T-helper 1 cell treated with Interleukin-12 subunit alpha and Interleukin-12 subunit beta and Interleukin-4 antibody, amounts not matched to agents 30 μg/mL and 1 μg/mL, for 36 hours (primary cell): ENCODE data around the gene LIMA1.
A peak's percentile ranks its signal among the peaks of the same experiment; 100 is the strongest.
"Not testable (repeated sequence)": the region's sequence is repeated elsewhere in the genome, so short reads cannot be mapped to it uniquely, and the experiment has no call there.

Source experiments
- H3K27ac Mint-ChIP-seq: one replicate; pipeline ENCODE4 v1.8.0; 2021; ENCODE audit warnings: mild to moderate bottlenecking, mixed read lengths
- H3K27me3 Mint-ChIP-seq: one replicate; pipeline ENCODE4 v1.8.0; 2021; ENCODE audit warnings: low read depth, mixed read lengths
- H3K36me3 Mint-ChIP-seq: one replicate; pipeline ENCODE4 v1.8.0; 2021; ENCODE audit warnings: low read depth, mixed read lengths
- H3K4me1 Mint-ChIP-seq: one replicate; pipeline ENCODE4 v1.8.0; 2021; ENCODE audit warnings: low read depth, mixed read lengths
- H3K4me3 Mint-ChIP-seq: one replicate; pipeline ENCODE4 v1.8.0; 2021; ENCODE audit warnings: mild to moderate bottlenecking, moderate library complexity, mixed read lengths
- H3K9me3 Mint-ChIP-seq: one replicate; pipeline ENCODE4 v1.8.0; 2021; ENCODE audit warnings: mixed read lengths

LIMA1 gene

DNA sequence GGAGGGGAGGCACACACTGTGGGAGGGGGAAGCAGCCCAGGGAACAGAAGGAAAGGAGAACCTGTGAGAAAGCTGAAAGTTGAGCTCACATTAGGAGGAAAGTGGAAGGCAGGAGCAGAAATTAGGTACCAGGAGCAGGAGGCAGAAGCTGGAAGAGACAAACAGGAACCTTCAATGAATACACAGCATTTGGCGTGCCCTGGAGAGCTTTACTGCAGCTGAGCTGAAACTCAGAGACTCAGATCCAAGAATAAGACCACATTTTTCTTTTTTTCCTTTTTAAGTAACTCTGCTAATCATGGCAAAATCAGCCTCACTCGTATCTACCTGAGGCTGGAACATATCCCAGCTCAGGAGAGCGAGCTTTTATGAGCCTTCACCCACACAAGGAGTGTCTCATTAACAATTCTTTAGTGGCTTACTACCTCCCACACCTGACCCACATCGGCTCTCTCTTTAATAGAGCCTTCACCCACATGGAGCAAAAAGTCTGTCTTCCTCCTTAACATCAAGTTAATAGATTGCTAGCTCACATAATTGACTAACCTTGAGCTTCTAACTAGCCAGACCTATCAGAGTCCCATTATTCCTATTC is 97.9 kb downstream of the LIMA1 start:
- H3K27me3 Mint-ChIP-seq = no peaks in the 10 kb centered on the region
- H3K4me3 Mint-ChIP-seq = no peak overlapping the region
- H3K36me3 Mint-ChIP-seq = peaks cover 8% of the 10 kb centered on the region
- peaks cover 32% of the 10 kb centered on the region for H3K4me1 Mint-ChIP-seq
- no peak overlapping the region for H3K27ac Mint-ChIP-seq
- H3K9me3 Mint-ChIP-seq = no peaks in the 10 kb centered on the region

- peaks cover 8% of the 10 kb centered on the region for H3K36me3 Mint-ChIP-seq
- H3K4me3 Mint-ChIP-seq = no peak overlapping the region
- no peak overlapping the region for H3K27ac Mint-ChIP-seq
- H3K4me1 Mint-ChIP-seq = peaks cover 31% of the 10 kb centered on the region
- no peaks in the 10 kb centered on the region for H3K9me3 Mint-ChIP-seq
- no peaks in the 10 kb centered on the region for H3K27me3 Mint-ChIP-seq
Measured at GRCh38 chr12:50184261-50184660, 99.1 kb downstream of the LIMA1 start.

GRCh38 chr12:50182461-50182860 is 100.9 kb downstream of the LIMA1 start:
- Mint-ChIP-seq H3K36me3 (peaks cover 3% of the 10 kb centered on the region), H3K4me1 (peaks cover 16% of the 10 kb centered on the region)

DNA sequence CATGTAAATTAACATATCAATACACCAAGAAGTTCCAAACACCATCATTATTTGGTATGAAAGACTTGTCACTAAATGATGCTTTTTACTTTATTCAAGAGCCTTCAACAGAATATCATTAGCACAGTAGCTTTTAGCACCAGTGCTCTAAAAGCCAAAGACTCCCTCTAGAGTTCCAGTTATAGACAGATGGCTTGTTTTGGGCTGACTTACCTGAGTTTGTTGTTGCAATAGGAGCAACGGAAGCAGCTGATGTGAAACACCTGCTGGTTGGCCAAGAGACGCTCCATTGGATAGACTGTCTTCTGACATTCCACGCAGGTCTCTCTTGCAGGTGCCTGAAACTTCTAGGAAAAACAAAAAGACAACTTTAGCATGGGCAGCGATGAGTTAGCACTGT is 101.6 kb downstream of the LIMA1 start:
- Mint-ChIP-seq H3K36me3 (peaks cover 3% of the 10 kb centered on the region), H3K27me3 (no peaks in the 10 kb centered on the region), H3K27ac (no peak overlapping the region), H3K4me1 (peaks cover 8% of the 10 kb centered on the region), H3K4me3 (no peak overlapping the region), H3K9me3 (no peaks in the 10 kb centered on the region)

More at GRCh38 chr12:50182461-50182860, 100.9 kb downstream of the LIMA1 start:
- H3K27ac Mint-ChIP-seq = no peak overlapping the region
- H3K27me3 Mint-ChIP-seq = no peaks in the 10 kb centered on the region
- H3K9me3 Mint-ChIP-seq = no peaks in the 10 kb centered on the region
- no peak overlapping the region for H3K4me3 Mint-ChIP-seq

GRCh38 chr12:50175716-50176026 is 107.6 kb downstream of the LIMA1 start:
- Mint-ChIP-seq H3K9me3 (no peaks in the 10 kb centered on the region), H3K27ac (no peak overlapping the region), H3K4me3 (no peak overlapping the region), H3K27me3 (no peaks in the 10 kb centered on the region), H3K4me1 (no peaks in the 10 kb centered on the region), H3K36me3 (peaks cover 3% of the 10 kb centered on the region)

- no peak overlapping the region for H3K4me3 Mint-ChIP-seq
- H3K4me1 Mint-ChIP-seq = no peaks in the 10 kb centered on the region
- peaks cover 3% of the 10 kb centered on the region for H3K36me3 Mint-ChIP-seq
- no peaks in the 10 kb centered on the region for H3K9me3 Mint-ChIP-seq
- H3K27ac Mint-ChIP-seq = no peak overlapping the region
- H3K27me3 Mint-ChIP-seq = no peaks in the 10 kb centered on the region
Measured at GRCh38 chr12:50174971-50175715, 108.2 kb downstream of the LIMA1 start.

DNA sequence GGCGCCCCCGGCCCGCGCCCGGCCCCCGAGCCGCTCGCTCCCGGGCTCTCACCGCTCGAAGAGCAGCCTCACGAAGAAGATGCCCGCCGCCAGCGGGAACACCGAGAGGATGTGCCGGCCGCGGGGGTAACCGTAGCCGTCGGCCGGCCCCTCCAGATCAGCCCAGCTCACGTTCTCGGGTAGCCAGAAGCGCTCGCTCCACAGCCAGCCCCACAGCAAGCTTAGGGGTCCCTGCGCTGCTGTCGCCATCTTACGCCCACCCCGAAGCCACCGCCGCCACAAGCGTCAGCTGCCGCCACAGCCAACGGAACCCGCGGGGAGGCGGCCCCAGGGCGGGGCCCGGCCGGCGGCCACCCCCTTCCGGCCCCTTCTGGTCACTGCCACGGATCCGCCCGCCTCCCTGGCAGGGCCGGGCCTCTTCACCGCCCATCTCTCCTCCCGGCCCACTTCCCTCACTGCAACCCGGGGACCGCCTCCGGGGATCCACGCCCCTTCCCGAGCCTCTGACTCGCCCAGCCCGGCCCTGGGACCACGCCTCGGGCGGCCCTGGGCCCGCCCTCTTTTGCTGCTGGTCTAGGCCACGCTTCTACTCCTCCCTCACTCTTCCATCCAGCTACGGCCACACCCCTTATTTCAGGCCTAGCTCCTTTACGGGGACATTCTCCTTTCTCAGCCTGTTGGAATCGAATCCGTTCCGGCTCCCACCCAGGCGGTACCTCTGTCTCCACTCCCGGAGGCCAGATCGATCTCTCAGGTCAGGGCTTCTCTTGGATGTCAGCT is 116.1 kb downstream of the LIMA1 start, which contains the start of gene CERS5:
Gene CERS5 (minus strand): TSS at position 321 of the 780 bp plus-strand sequence. CDS start 72 bp downstream, at position 249.
- Mint-ChIP-seq H3K4me3 (peak within 1 kb of the TSS; percentile 92), H3K9me3 (no peaks in the 10 kb centered on the region), H3K36me3 (peaks cover 7% of the 10 kb centered on the region), H3K27me3 (no peaks in the 10 kb centered on the region), H3K27ac (peak within 1 kb of the TSS; percentile 95), H3K4me1 (peaks cover 19% of the 10 kb centered on the region)

GRCh38 chr12:50166799-50167048 is 116.6 kb downstream of the LIMA1 start:
- Mint-ChIP-seq H3K4me3 (peak overlapping the region; percentile 92), H3K27ac (peak overlapping the region; percentile 95), H3K9me3 (no peaks in the 10 kb centered on the region), H3K27me3 (no peaks in the 10 kb centered on the region), H3K36me3 (peaks cover 7% of the 10 kb centered on the region), H3K4me1 (peaks cover 21% of the 10 kb centered on the region)

DNA sequence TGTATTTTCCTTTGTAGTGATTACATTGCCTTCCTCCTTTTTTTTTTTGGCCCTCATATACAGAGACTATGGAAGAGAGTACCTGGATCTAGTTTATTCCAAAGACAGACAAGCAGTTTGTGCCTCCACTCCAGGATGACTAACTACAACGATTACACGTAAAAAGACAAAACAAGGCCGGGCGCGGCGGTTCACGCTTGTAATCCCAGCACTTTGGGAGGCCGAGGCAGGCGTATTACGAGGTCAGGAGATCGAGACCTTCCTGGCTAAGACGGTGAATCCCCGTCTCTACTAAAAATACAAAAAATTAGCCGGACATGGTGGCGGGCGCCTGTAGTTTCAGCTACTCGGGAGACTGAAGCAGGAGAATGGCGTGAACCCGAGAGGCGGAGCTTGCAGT is 118.4 kb downstream of the LIMA1 start:
- peaks cover 26% of the 10 kb centered on the region for H3K4me1 Mint-ChIP-seq
- no peaks in the 10 kb centered on the region for H3K27me3 Mint-ChIP-seq
- H3K27ac Mint-ChIP-seq = peak overlapping the region; percentile 7
- peaks cover 7% of the 10 kb centered on the region for H3K36me3 Mint-ChIP-seq
- peak overlapping the region; percentile 40 for H3K4me3 Mint-ChIP-seq
- no peaks in the 10 kb centered on the region for H3K9me3 Mint-ChIP-seq

DNA sequence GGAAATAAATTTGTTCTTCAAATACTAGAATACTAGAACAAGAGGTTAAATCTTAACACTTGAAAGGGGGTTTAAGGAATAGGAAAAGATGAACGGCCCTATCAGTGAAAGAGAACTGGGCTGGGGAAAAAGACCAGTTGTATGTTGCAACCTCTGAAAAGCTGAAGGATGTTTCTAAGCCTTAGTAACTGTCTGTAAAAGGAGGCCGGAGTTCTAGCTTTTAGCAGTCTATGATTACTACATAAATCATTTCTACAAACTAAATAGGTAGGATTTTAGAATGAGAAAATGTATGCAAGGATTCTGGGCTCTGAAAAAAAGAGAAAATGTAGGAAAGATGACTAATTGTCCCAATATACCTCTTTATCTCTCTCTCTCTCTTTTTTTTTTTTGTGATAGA is 121.1 kb downstream of the LIMA1 start:
- no peaks in the 10 kb centered on the region for H3K9me3 Mint-ChIP-seq
- peaks cover 13% of the 10 kb centered on the region for H3K36me3 Mint-ChIP-seq
- H3K27me3 Mint-ChIP-seq = no peaks in the 10 kb centered on the region
- H3K4me1 Mint-ChIP-seq = peaks cover 29% of the 10 kb centered on the region
- H3K4me3 Mint-ChIP-seq = no peak overlapping the region
- H3K27ac Mint-ChIP-seq = no peak overlapping the region

DNA sequence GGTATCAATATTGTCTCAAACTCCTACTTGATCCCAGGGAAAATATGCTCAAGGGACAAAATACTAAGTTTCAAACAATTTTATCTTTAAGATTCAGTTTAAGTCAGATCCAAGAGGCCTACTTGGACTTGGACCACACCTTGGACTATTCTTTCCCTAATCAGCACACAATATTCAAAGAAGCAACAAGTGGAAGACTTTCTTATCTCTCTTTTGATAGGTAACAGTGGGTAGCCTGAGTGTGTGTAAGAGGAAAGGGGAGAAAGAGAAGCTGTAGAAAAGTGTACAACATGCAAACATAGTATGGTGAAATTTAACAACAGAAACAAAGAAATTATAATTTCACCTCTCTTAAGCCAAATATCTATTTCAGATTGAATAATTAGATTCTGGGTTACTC is 122.7 kb downstream of the LIMA1 start:
- H3K27ac Mint-ChIP-seq = no peak overlapping the region
- peaks cover 25% of the 10 kb centered on the region for H3K4me1 Mint-ChIP-seq
- no peaks in the 10 kb centered on the region for H3K9me3 Mint-ChIP-seq
- peaks cover 7% of the 10 kb centered on the region for H3K36me3 Mint-ChIP-seq
- no peaks in the 10 kb centered on the region for H3K27me3 Mint-ChIP-seq
- H3K4me3 Mint-ChIP-seq = no peak overlapping the region

- Mint-ChIP-seq H3K36me3 (peaks cover 6% of the 10 kb centered on the region), H3K9me3 (no peaks in the 10 kb centered on the region), H3K4me3 (no peak overlapping the region), H3K27ac (no peak overlapping the region), H3K27me3 (no peaks in the 10 kb centered on the region), H3K4me1 (peaks cover 17% of the 10 kb centered on the region)
Measured at GRCh38 chr12:50157259-50157658, 126.1 kb downstream of the LIMA1 start.

DNA sequence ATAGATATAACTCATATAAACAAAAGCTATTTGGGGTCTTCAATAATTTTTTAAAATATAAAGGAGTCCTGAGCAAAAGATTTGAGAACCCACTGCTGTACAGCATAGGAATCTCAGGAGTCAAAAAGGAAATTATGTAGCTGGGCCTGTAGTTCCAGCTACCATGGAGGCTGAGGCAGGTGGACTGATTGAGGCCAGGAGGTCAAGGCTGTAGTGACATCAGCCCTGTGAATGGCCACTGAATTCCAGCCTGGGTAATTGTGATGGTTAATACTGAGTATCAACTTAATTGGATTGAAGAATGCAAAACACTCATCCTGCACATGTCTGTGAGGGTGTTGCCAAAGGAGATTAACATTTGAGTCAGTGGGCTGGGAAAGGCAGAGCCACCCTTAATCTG is 126.7 kb downstream of the LIMA1 start:
- H3K27me3 Mint-ChIP-seq = no peaks in the 10 kb centered on the region
- peaks cover 6% of the 10 kb centered on the region for H3K36me3 Mint-ChIP-seq
- no peak overlapping the region for H3K4me3 Mint-ChIP-seq
- H3K4me1 Mint-ChIP-seq = peaks cover 16% of the 10 kb centered on the region
- H3K9me3 Mint-ChIP-seq = no peaks in the 10 kb centered on the region
- no peak overlapping the region for H3K27ac Mint-ChIP-seq

DNA sequence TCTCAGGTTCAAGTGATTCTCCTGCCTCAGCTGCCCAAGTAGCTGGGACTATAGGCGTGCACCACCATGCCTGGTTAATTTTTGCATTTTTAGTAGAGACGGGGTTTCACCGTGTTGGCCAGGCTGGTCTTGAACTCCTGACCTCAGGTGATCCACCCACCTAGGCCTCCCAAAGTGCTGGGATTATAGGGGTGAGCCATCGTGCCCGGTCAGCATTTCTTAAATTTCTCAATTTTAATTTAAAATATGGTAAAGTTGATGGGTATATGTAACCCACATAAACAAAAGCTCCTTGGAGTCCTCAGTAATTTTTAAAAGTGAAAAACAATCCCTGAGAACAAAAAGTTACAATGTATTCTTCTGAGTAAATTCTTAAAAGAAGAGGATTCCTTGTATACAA is 128.4 kb downstream of the LIMA1 start:
- H3K27ac Mint-ChIP-seq, H3K27me3 Mint-ChIP-seq, H3K9me3 Mint-ChIP-seq, H3K4me3 Mint-ChIP-seq, H3K36me3 Mint-ChIP-seq: not testable (repeated sequence)
- H3K4me1 Mint-ChIP-seq = peaks cover 15% of the 10 kb centered on the region

DNA sequence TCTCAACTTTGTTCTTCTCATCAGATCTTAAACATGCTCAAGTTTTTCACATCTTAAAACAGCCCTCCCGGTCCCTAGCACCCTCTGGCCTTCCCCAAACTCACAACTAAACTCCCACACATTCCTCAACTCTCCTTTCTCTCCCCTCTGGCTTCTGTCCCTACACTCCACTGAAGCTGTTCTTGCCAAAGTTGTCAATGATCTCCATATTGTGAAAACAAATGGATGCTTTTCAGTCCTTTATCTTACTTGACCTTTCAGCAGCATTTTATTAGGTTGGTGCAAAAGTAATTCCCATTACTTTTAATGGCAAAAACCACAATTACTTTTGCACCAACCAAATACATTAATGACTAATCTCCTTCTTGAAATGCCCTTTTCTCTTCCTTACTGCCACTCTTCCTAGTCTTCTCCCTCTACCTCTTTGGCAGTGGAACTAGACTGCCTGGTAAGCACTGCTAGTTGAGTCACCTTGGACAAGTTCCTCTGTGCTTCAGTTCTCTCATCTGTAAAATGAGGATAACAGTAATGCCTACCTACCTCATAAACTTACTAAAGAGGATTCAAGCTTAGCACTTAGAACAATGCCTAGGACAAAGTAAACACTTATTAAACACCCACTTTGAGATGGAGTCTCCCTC is 132.2 kb downstream of the LIMA1 start:
- Mint-ChIP-seq H3K4me1 (peaks cover 10% of the 10 kb centered on the region), H3K36me3 (no peaks in the 10 kb centered on the region), H3K27me3 (no peaks in the 10 kb centered on the region), H3K27ac (no peak overlapping the region), H3K4me3 (no peak overlapping the region), H3K9me3 (no peaks in the 10 kb centered on the region)
